OCI-M2 (cell line): ENCODE measurements around the gene BMP7.

Experiments
- DNase-seq: peaks from one replicate; lab custom pipeline; 2025; ENCODE audit not compliant: unreplicated experiment; lab: John Stamatoyannopoulos, UW

BMP7 gene

GRCh38 chr20:57156011-57156729, 110.3 kb downstream of the BMP7 start:
- no peak for DNase-seq

- no peak for DNase-seq
These were observed 111.0 kb downstream of the BMP7 start for GRCh38 chr20:57155415-57155814.

GRCh38 chr20:57153238-57153905, 113.1 kb downstream of the BMP7 start:
- no peak for DNase-seq

- no peak for DNase-seq
These were observed 113.9 kb downstream of the BMP7 start for GRCh38 chr20:57152557-57152956.

GRCh38 chr20:57150559-57150958, 115.9 kb downstream of the BMP7 start:
- no peak for DNase-seq

GRCh38 chr20:57148263-57148662, 118.2 kb downstream of the BMP7 start:
- DNase-seq, result no peak

GRCh38 chr20:57147185-57147584, 119.3 kb downstream of the BMP7 start:
- DNase-seq, result no peak

- no peak for DNase-seq
These were observed 120.3 kb downstream of the BMP7 start for GRCh38 chr20:57146155-57146554.

GRCh38 chr20:57145089-57145631, 121.3 kb downstream of the BMP7 start:
- no peak for DNase-seq

- no peak for DNase-seq
These were observed 123.3 kb downstream of the BMP7 start for GRCh38 chr20:57143173-57143572.

- DNase-seq, result no peak
These were observed 123.8 kb downstream of the BMP7 start for GRCh38 chr20:57142667-57143066.

- no peak for DNase-seq
These were observed 124.9 kb downstream of the BMP7 start for GRCh38 chr20:57141492-57141891.

GRCh38 chr20:57140416-57140965, 126.0 kb downstream of the BMP7 start:
- DNase-seq, result no peak

GRCh38 chr20:57139342-57140093, 126.9 kb downstream of the BMP7 start:
- no peak for DNase-seq

GRCh38 chr20:57138198-57138995, 128.0 kb downstream of the BMP7 start:
- DNase-seq, result no peak

- DNase-seq, result no peak
These were observed 128.8 kb downstream of the BMP7 start for GRCh38 chr20:57137676-57138075.

GRCh38 chr20:57136734-57137133, 129.7 kb downstream of the BMP7 start:
- DNase-seq, result no peak

GRCh38 chr20:57135875-57136274, 130.6 kb downstream of the BMP7 start:
- no peak for DNase-seq

GRCh38 chr20:57134804-57135203, 131.6 kb downstream of the BMP7 start:
- DNase-seq, result no peak

- DNase-seq, result no peak
These were observed 132.4 kb downstream of the BMP7 start for GRCh38 chr20:57133926-57134650.
